NCI-H146 (cell line): ENCODE results near the gene FRMD4A.
"Not testable (repeated sequence)": the region's sequence is repeated elsewhere in the genome, so short reads cannot be mapped to it uniquely, and the experiment has no call there.

Experiments
- DNase-seq: peaks from one replicate; lab custom pipeline; 2025; lab: John Stamatoyannopoulos, UW

FRMD4A gene

DNA sequence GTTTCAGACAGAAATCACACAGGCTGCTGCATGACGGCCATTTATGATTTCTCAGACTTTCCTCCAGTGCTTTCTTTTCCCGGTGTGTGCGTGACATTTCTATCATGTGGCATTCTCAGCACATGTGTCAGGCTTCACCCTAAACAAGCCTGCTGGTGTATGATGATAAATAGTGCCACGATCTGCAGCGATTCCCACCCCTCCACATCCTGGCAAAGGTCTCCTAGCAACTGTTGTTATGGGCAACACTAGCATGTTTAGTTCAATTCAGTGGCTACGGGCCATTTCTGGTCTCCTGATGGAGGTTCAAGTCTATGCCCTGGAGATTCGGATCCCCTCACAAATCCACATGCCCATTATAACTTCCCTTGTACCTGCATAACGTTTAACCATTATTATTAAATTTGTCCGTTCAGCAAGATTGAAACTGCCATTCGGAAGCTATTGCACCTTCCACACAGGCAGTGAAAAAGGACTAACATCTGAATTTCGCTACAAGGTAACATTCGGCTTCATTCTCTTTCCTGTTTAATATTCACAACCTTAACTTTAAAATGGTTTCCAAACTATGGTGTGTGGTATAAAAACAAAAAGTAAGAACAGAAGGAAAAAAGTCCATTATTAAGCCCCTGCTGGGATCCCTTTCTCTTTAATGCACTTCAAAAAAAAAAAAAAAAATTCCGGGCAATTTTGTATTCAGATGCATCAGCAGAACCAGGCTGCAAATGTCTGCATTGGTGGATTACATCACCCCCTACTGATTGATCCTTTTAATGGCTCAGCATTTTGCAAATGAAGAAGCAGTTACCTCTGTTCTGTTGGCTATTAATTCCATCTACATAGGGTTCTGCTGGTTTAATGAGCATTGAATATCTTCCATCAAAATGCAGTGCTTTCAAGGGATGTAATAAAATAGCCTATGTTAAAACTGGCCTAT is 90.2 kb downstream of the FRMD4A start:
- DNase-seq: peak; percentile 67

DNA sequence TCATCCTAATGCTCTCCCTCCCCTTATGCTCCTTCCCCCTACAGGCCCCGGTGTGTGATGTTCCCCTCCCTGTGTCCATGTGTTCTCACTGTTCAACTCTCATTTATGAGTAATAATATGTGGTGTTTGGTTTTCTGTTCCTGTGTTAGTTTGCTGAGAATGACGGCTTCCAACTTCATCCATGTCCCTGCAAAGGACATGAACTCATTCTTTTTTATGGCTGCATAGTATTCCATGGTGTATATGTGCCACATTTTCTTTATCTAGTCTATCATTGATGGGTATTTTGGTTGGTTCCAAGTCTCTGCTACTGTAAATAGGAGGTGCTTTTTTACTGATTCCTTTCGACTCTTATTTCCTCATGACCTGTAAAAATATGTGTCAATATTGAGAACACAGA is 92.1 kb downstream of the FRMD4A start:
- DNase-seq: not testable (repeated sequence)

- DNase-seq: no peak
These were observed 94.4 kb downstream of the FRMD4A start for GRCh38 chr10:14236341-14236740.

- DNase-seq: no peak
These were observed 95.0 kb downstream of the FRMD4A start for GRCh38 chr10:14235566-14236195.

DNA sequence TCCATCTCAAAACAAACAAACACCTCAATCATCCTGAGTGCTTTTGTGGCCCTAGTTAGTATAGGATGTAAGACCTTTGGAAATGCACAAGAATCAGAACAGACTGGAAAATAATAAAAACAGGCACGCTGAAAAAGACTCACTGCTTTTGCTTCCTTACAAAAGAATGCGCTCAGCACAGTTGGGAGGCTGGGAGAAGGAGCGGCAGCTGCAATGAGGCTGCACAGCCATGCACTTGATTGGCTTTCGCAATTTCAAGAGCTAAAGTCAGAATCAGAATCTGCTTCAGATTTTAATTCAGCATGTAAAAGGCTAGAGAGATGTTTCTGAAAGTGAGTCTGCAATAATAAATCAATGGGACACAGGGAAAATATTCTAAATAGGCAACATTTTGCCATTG is 97.2 kb downstream of the FRMD4A start:
- no peak for DNase-seq

DNA sequence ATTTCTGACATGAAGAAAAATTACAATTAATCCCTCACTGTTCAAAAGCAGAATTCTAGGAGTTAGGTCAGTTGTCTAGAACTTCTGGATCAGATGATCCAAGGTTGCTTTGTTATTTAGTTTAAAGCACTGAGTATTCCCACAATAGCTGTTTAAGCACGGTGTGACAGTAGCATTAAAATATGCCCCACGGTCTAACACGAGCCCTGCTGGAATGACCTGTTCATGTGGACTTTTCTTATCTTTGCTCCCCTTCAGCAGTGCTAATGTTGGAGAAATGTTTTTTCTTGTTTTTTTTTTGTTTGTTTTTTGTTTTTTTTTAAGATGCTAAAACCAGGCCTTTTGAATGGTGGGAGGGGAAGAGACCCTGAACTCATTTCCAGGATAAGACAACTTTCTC is 101.9 kb downstream of the FRMD4A start:
- DNase-seq: not testable (repeated sequence)

GRCh38 chr10:14225379-14225778 is 105.3 kb downstream of the FRMD4A start:
- DNase-seq: no peak

- DNase-seq: no peak
These were observed 110.7 kb downstream of the FRMD4A start for GRCh38 chr10:14220026-14220425.

DNA sequence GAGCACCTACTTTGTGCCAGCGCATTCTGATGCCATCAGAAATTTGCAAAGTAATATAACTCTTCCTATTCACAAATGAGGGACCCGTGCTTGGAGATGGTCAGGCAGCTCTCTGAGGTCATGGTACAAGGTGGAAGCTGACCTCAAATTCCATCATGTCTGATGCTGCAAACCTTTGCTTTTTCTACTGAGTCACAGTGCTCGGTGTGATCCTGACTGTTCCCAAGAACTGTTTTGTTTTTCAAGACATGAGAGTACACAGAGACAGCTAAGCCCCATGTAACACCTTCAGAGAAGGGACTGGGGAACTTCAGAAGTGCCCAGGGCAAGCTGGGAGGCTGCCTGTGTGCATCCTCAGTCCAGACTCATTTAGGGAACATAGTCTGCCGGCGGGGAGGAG is 111.3 kb downstream of the FRMD4A start:
- no peak for DNase-seq

DNA sequence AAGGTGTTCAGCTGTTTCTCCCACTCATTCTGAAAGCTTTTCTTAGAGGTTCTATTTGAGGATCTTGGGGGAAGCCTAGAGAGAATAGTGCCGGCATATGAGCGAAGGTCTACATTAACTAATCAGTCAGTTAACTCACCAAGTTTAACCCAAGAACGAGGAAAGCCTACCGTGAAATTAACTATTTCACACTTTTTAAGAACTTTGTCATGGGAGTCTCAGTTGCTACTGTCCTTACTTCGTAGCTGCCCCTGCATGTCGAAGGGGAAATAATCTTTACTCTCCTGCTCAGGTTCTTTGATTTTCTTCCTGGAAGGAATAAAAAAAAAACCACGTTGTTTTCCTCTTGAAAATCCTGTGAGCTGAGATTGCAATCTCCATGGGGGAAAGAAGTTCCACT is 115.1 kb downstream of the FRMD4A start:
- DNase-seq: no peak

DNA sequence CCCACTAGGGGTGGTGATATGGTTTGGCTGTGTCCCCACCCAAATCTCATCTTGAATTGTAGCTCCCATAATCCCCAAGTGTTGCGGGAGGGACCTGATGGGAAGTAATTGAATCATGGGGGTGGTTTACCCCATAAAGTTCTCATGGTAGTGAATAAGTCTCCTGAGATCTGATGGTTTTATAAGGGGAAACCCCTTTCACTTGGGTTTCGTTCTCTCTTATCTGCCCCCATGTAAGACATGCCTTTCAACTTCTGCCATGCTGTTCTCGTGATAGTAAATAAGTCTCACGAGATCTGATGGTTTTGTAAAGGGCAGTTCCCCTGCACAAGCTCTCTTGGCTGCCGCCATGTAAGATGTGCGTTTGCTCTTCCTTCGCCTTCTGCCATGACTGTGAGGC is 117.0 kb downstream of the FRMD4A start:
- DNase-seq: not testable (repeated sequence)

GRCh38 chr10:14211610-14212009 is 119.1 kb downstream of the FRMD4A start:
- DNase-seq: no peak

GRCh38 chr10:14208231-14208630 is 122.5 kb downstream of the FRMD4A start:
- no peak for DNase-seq

GRCh38 chr10:14205233-14205632 is 125.5 kb downstream of the FRMD4A start:
- DNase-seq: no peak

DNA sequence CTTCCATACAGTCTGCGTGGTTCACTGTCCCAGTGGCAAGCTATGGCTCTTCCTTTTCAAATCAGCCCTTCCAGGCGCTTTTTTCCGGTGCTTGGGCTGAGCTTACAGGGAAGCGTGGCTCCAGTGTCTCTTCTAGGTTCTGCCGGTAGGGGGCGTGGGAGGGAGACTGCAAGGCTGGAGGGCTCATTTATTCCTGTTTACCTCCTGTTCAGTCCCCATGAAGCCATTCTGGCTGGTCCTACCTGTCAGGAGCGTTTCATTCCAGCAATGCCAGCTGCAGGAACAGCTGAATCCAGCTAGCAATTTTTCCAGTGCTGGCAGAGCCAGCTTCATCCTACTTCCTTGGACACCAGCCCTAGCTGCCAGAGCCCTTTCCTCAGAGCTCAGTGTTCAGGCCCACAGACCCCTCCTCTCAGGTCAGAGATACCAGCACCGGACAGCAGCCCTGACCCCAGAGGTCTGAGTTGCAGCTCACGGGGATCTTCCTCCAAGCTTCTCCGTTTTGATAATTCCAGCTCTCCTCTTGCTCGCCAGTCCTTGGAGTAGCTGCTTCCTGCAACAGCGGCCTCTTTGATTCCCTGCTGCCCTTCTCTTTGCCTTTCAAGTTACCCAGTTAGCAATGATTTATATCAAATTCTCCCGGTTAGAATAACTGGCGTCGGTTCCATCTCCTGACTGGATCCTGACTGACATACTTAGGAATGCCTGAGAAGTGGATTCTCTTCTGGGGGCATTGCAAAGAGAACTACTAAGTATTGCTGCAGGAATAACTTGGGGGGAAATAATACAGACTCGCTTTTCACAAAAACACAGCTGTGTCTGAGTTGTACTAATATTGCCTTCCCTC is 129.8 kb downstream of the FRMD4A start:
- DNase-seq: no peak

- not testable (repeated sequence) for DNase-seq
These were observed 131.6 kb downstream of the FRMD4A start for GRCh38 chr10:14199098-14199497.

DNA sequence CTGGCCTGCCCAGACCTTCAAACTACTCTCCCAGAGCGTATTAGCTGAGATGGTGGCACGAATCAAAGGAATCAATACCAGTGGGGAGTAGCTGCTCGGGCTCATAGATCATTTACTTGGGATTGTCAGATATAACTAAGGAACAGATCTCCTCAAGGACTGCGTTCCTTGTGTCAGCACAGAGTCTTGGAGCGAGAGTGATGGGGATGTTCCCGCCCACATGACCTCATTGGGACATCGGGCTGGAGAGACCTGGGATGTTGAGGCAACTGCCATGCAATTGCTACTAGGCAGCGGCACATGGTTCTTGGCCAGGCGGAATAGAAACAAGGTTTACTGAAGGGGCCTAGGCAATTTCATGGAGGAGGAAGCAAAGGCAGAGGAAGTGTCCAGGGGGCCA is 132.6 kb downstream of the FRMD4A start:
- no peak for DNase-seq

DNA sequence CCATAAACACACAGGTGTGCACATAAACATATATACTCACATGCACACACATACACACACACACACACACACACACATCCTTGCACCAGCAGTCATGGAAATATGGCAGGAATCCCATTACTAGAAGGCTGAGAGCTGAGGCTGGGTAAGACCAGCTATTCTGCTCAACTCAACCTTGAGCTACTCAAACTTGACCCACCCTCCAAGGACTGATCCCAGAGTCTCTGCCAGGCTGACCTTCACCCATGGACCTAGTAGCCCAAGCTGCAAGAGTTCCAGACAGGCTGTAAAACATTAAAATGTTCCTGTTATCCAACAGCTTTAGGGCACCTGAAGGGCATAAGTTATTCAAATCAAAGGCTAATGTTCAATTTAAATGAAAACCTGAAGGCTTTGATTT is 134.6 kb downstream of the FRMD4A start:
- no peak for DNase-seq

DNA sequence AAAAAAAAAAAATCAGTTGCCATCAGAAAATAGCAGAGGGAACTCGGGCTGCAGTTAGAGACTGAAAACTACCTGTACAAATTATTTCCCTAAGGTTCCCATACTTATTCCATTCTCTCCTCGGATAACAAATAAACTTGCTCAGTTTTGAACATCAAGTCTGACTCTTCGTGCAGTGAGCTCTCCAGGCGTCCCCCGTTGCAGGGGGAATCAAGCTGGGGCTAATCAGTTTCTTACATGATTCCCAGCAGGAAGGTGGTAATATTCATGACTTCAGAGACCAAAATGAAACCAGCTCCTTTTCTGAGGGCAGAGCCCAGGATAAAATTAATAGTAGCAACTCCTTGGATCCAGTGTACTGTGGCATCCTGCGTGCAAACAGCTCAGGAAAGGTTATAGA is 135.3 kb downstream of the FRMD4A start:
- DNase-seq: no peak

DNA sequence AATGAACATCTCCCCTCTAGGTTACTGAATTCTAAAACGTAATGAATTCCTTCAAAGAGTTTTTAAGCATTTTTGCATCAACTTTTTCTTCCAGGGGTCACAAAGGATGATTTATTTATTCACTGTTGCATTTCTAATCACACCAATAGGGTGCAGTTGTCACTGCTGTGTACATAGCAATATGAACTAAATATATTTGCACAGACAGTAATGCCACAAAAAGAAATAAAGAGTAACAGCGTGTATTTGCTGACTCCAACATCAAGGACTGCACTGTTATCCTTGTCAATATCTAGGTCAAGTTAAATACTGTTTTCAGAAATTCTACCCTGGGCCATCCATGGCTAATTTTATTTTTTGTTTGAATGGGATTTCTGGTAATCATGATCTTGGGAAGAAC is 138.0 kb downstream of the FRMD4A start:
- peak; percentile 66 for DNase-seq

DNA sequence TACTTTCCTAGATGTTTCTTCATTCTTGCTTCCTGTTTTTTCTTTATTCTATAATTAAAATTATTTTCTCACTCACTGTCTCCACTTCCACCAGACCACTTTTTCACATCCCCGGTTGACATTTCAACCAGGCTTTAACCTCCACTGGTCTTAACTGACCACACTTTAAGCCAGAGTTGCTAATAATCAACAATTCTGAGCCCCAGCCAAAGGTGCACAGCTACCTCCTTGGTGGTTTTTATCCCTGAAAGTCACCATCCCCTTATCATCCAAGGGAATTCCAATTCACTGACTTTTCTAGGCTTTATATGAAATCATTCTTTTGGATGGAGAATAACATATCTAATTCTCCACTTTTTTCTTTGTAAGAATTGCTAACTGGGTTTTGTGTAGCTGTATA is 138.9 kb downstream of the FRMD4A start:
- DNase-seq: no peak

DNA sequence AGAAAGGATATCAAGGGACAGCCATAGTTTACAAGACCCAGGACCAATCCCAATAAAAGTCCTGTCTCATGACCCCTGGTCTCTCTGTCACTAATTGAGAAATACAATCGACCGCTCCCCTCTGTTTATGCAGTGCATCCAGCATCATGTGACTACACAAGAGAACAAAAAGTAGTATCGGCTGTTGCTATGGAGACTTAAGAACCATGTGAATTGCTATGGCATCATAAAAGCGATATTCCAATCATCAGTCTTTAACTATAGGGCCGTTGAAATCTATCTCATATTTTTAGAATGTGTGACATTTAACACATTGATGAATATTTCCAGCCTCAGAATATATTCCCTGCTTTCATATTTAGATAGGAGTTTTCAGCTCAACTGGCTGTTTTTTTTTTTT is 139.3 kb downstream of the FRMD4A start:
- peak; percentile 67 for DNase-seq

DNA sequence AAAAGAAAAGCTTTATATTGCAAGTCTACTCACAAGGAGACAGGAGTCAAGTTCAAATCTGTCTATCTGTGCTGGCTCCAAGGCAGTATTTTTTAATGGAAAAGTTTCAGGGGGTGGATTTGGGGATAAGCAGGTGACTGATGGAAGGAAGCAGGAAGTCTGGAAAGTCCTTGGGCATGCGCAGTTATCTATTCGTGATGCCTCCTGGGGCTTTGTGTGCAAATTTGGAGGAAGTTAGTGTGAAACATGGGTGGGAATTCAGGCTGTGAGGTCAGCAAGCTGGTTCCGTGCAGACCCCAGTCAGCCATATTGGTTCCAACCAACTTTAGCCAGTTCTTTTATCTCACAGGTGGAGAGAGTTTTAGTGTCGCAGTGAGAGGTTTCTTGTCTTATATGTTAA is 140.0 kb downstream of the FRMD4A start:
- DNase-seq: no peak
